A549 (cell line): Measurements from ENCODE around the gene PIP5K1B. TPM values are rescaled to one million over a fixed set of nuclear protein-coding genes. Genes with fewer than 3 reads are reported as not detected.

Experiments
- ATAC-seq, 2 experiments: fragments of 200-7000 bp in 1 of 2; fragments of >200 bp in 1 of 2; cut with Nextera tagmentation in 1 of 2; cut with Tn5 transposase in 1 of 2; 3 replicates each; pipeline versions ENCODE4 v1.8.0 to v1.9.1; 2018 to 2020; ENCODE audit warnings: mild to moderate bottlenecking in 1 of 2, moderate library complexity in 1 of 2
- CTCF ChIA-PET: fragments of 300-600 bp; sonication (Branson Sonifier 250); formaldehyde crosslinking; extraction: SDS; loops from one replicate; lab custom pipeline; 2021; ENCODE audit warnings: antibody characterized with exemption, inconsistent platforms; lab: Yijun Ruan, JAX
- POLR2A ChIA-PET: fragments of 350-600 bp; formaldehyde crosslinking; extraction: SDS; loops from one replicate; lab custom pipeline; 2021; ENCODE audit warnings: antibody characterized with exemption, inconsistent platforms; lab: Yijun Ruan, JAX
- DNase-seq, 2 experiments: peaks; one replicate each; pipeline versions ENCODE4 v3.0.0 to v3.0.0-alpha.2; 2011 to 2016; ENCODE audit warnings: low read depth in 1 of 2, low spot score in 1 of 2
- FAIRE-seq: peaks from 2 replicates; lab custom pipeline; 2011; peaks lifted over from hg19 to GRCh38; lab: Jason Lieb, UNC
- H3K27ac ChIP-seq, 2 experiments: fragments of >200 bp; sonication (Bioruptor Twin); formaldehyde crosslinking; 3 replicates each; pipeline ENCODE4 v1.5.1; 2016 to 2017
- H3K4me1 ChIP-seq: fragments of >200 bp; sonication (Bioruptor Twin); formaldehyde crosslinking; 3 replicates; pipeline ENCODE4 v1.6.1; 2016
- H3K4me2 ChIP-seq: fragments of >200 bp; sonication (Bioruptor Twin); formaldehyde crosslinking; 3 replicates; pipeline ENCODE4 v1.6.1; 2016
- H3K4me3 ChIP-seq: fragments of >200 bp; sonication (Bioruptor Twin); formaldehyde crosslinking; 3 replicates; pipeline ENCODE4 v1.5.1; 2016
- H3K9me3 ChIP-seq: fragments of >200 bp; sonication (Bioruptor Twin); formaldehyde crosslinking; 3 replicates; pipeline ENCODE4 v1.6.1; 2016
- CHD4 ChIP-seq: fragments of 200-600 bp; sonication (generic); IDR thresholded peaks from 2 replicates; pipeline ENCODE4 v1.6.1; 2016; ENCODE audit warnings: antibody characterized with exemption, mild to moderate bottlenecking, borderline replicate concordance
- CTCF ChIP-seq: fragments of >200 bp; sonication (Bioruptor Twin); formaldehyde crosslinking; IDR thresholded peaks from 3 replicates; pipeline ENCODE4 v1.5.1; 2016
- E2F6 ChIP-seq: IDR thresholded peaks from 2 replicates; pipeline ENCODE4 v1.6.1; 2012; ENCODE audit warnings: low read depth, borderline replicate concordance
- ELK1 ChIP-seq: fragments of 150-350 bp; IDR thresholded peaks from 2 replicates; pipeline ENCODE4 v1.6.1; 2014; ENCODE audit warnings: low read depth, mild to moderate bottlenecking, low read length
- ESRRA ChIP-seq: fragments of 150-350 bp; IDR thresholded peaks from 2 replicates; pipeline ENCODE4 v1.6.1; 2014; ENCODE audit warnings: mild to moderate bottlenecking, low read length, borderline replicate concordance
- HDAC2 ChIP-seq: fragments of 200-600 bp; sonication (generic); IDR thresholded peaks from 2 replicates; pipeline ENCODE4 v1.6.1; 2016
- HMGXB4 ChIP-seq: fragments of 250-450 bp; sonication (Bioruptor Pico); IDR thresholded peaks from 2 replicates; pipeline ENCODE4 v1.5.0; 2021; ENCODE audit warnings: mild to moderate bottlenecking, moderate library complexity, borderline replicate concordance
- HOXB5 ChIP-seq: fragments of 250-450 bp; sonication (Bioruptor Pico); IDR thresholded peaks from 2 replicates; pipeline ENCODE4 v1.5.0; 2020; ENCODE audit warnings: mild to moderate bottlenecking, moderate library complexity
- JUN ChIP-seq, 2 experiments: fragments of >200 bp; sonication (Bioruptor Twin); formaldehyde crosslinking; IDR thresholded peaks; 2 replicates in 1 of 2; 3 replicates in 1 of 2; pipeline ENCODE4 v1.6.1; 2016 to 2017
- KDM1A ChIP-seq: fragments of 200-600 bp; sonication (generic); IDR thresholded peaks from 2 replicates; pipeline ENCODE4 v1.6.1; 2016; ENCODE audit warnings: low read depth, mild to moderate bottlenecking
- MAX ChIP-seq: IDR thresholded peaks from 2 replicates; pipeline ENCODE4 v1.6.1; 2012
- PHF8 ChIP-seq: fragments of 200-600 bp; sonication (generic); IDR thresholded peaks from 2 replicates; pipeline ENCODE4 v1.6.1; 2016; ENCODE audit warnings: low read depth, mild to moderate bottlenecking, antibody characterized with exemption, moderate library complexity, borderline replicate concordance
- POLR2A ChIP-seq: IDR thresholded peaks from 2 replicates; pipeline ENCODE4 v1.6.1; 2012; ENCODE audit warnings: mild to moderate bottlenecking, low read length
- POLR2AphosphoS2 ChIP-seq: conservative IDR thresholded peaks from 2 replicates; pipeline ENCODE4 v1.6.1; 2012; ENCODE audit warnings: low read length, improper control_type of control experiment, inconsistent platforms
- RAD21 ChIP-seq, 2 experiments: fragments of >200 bp in 1 of 2; sonication (Bioruptor Twin) in 1 of 2; formaldehyde crosslinking in 1 of 2; IDR thresholded peaks in 1 of 2; conservative IDR thresholded peaks in 1 of 2; 2 replicates in 1 of 2; 3 replicates in 1 of 2; pipeline ENCODE4 v1.6.1; 2012 to 2018; ENCODE audit warnings: inconsistent platforms in 1 of 2
- RCOR1 ChIP-seq: fragments of 150-350 bp; IDR thresholded peaks from 2 replicates; pipeline ENCODE4 v1.6.1; 2014; ENCODE audit warnings: antibody characterized with exemption, low read length, low read depth
- SMC3 ChIP-seq: fragments of >200 bp; sonication (Bioruptor Twin); formaldehyde crosslinking; IDR thresholded peaks from 3 replicates; pipeline ENCODE4 v1.6.1; 2018; ENCODE audit warnings: inconsistent platforms
- TP53 ChIP-seq: fragments of 250-450 bp; sonication (Bioruptor Pico); IDR thresholded peaks from 2 replicates; pipeline ENCODE4 v1.5.0; 2021; ENCODE audit warnings: mild to moderate bottlenecking, moderate library complexity
- ZC3H11A ChIP-seq: fragments of 450-650 bp; IDR thresholded peaks from 2 replicates; pipeline ENCODE4 v1.6.1; 2014; ENCODE audit warnings: antibody characterized with exemption, mild to moderate bottlenecking
- WGBS: methylation state at CpG from one replicate; pipeline ENCODE4 v1.1.6; 2017; ENCODE audit errors: missing lambda C conversion rate; 5-methylcytosine and 5-hydroxymethylcytosine counted together
- polyA plus RNA-seq, 4 experiments: library from polyadenylated mRNA; depleted of rRNA in 3 of 4; stranded (reverse); fragments of >200 nt; fragmentation: RNase III in 1 of 4; extraction: RNeasy Plus Mini Kit Qiagen cat#74134 plus additional on column Dnase treatment in 1 of 4; gene quantifications; 2 replicates in 3 of 4; 3 replicates in 1 of 4; pipeline ENCODE4 v1.2.3, GENCODE V29; 2011 to 2017
- TF ChIP-seq, protein P1 (sequence below): fragments of >200 bp; sonication (Bioruptor Twin); formaldehyde crosslinking; IDR thresholded peaks from 3 replicates; pipeline ENCODE4 v1.6.1; 2016

The PIP5K1B gene
- polyA plus RNA-seq, 2 of the 4 experiments (the other 2 are of a cell fraction) = not detected

GRCh38 chr9:69035438-69036308 lies 330.6 kb downstream of the PIP5K1B start, which contains the start of gene FXN:
TSS of gene FXN (plus strand) at chr9:69035752. CDS start at chr9:69035783, 31 bp downstream.
- under 1% methylated on average over 27 of the region's 75 CpGs for WGBS
- Histone ChIP-seq H3K4me3 (peak within 1 kb of the TSS; percentile 70), H3K4me2 (peak within 1 kb of the TSS; percentile 90), H3K9me3 (no peaks in the 10 kb centered on the region), H3K27ac (peak within 1 kb of the TSS; percentile 93 to 98), H3K4me1 (peaks cover 7% of the 10 kb centered on the region; the same call in 2 of the 3 replicates)
- CTCF ChIA-PET = interaction anchor here (0.6 to 7.6 kb wide), 36 partner anchors 11 to 430 kb away, joined by 3 to 90 read pairs (median 3); no protein-coding TSS in a partner anchor
- no peak for FAIRE-seq
- POLR2A ChIA-PET = interaction anchor here (0.6 to 2.2 kb wide), 7 partner anchors 9 to 157 kb away, joined by 3 to 14 read pairs (median 5); no protein-coding TSS in a partner anchor
- TF ChIP-seq MAX (peak; percentile 90), CTCF (peak; percentile 98), TP53 (CRISPR knock-in tag) (no peak), HDAC2 (peak; percentile 90), RCOR1 (peak; percentile 89; the same call in 1 of the 2 replicates), ESRRA (0 out of 2 replicates have a peak, but pooled peaks have one; percentile 35), PHF8 (peak; percentile 83), POLR2A (peak; percentile 60), RAD21 (conservative IDR thresholded peaks at IDR 0.05 in 1 of 2, IDR thresholded peaks at IDR 0.05 in 1 of 2) (peak; percentile 51 to 58), KDM1A (peak; percentile 100), ZC3H11A (no peak), HOXB5 (CRISPR knock-in tag) (0 out of 2 replicates have a peak, but pooled peaks have one; percentile 49), CHD4 (peak; percentile 99), SMC3 (peak; percentile 68), E2F6 (peak; percentile 57; the same call in 1 of the 2 replicates), HMGXB4 (CRISPR knock-in tag) (peak; percentile 94), ELK1 (no peak), JUN (IDR thresholded peaks at IDR 0.05) (peak in 1 of 2 experiments; percentile 82; a peak in 2 of 5 replicates), POLR2AphosphoS2 (no peak)
- TF ChIP-seq, protein P1, sequence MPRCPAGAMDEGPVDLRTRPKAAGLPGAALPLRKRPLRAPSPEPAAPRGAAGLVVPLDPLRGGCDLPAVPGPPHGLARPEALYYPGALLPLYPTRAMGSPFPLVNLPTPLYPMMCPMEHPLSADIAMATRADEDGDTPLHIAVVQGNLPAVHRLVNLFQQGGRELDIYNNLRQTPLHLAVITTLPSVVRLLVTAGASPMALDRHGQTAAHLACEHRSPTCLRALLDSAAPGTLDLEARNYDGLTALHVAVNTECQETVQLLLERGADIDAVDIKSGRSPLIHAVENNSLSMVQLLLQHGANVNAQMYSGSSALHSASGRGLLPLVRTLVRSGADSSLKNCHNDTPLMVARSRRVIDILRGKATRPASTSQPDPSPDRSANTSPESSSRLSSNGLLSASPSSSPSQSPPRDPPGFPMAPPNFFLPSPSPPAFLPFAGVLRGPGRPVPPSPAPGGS = peak; percentile 82; the same call in 1 of the 3 replicates
- peak; percentile 97 for ATAC-seq
- DNase-seq = peak; percentile 70 to 84
